DMS 273 (cell line): Measurements from ENCODE around the gene ZNF600.
"Not testable (repeated sequence)": the region's sequence is repeated elsewhere in the genome, so short reads cannot be mapped to it uniquely, and the experiment has no call there.

ENCODE experiments used
- DNase-seq: peaks from one replicate; lab custom pipeline; 2025; ENCODE audit not compliant: unreplicated experiment; lab: John Stamatoyannopoulos, UW

Gene ZNF600

GRCh38 chr19:52786464-52787354 is at the start of gene ZNF600:
TSS of gene ZNF600 (minus strand) at chr19:52786791. CDS start at chr19:52778888, 7,903 bp downstream.
- peak; percentile 90 for DNase-seq

GRCh38 chr19:52834289-52834688 is 47.7 kb upstream of the ZNF600 start:
- DNase-seq = not testable (repeated sequence)

GRCh38 chr19:52833541-52833940 is 47.0 kb upstream of the ZNF600 start:
- not testable (repeated sequence) for DNase-seq

- DNase-seq = not testable (repeated sequence)
Measured at GRCh38 chr19:52829866-52830265, 43.3 kb upstream of the ZNF600 start.

GRCh38 chr19:52825765-52826164 is 39.2 kb upstream of the ZNF600 start:
- no peak for DNase-seq

GRCh38 chr19:52823676-52824075 is 37.1 kb upstream of the ZNF600 start:
- no peak for DNase-seq

GRCh38 chr19:52821204-52821960 is 34.8 kb upstream of the ZNF600 start, which contains the start of gene ZNF28:
TSS of gene ZNF28 (minus strand) at chr19:52821633. CDS start at chr19:52817958, 3,675 bp downstream.
- DNase-seq = peak; percentile 78

- peak; percentile 58 for DNase-seq
Measured at GRCh38 chr19:52820472-52821203, 34.0 kb upstream of the ZNF600 start.

GRCh38 chr19:52809801-52810200 is 23.2 kb upstream of the ZNF600 start:
- DNase-seq = no peak

- DNase-seq = not testable (repeated sequence)
Measured at GRCh38 chr19:52799950-52800640, 13.5 kb upstream of the ZNF600 start.

GRCh38 chr19:52789440-52789839 is 2.8 kb upstream of the ZNF600 start:
- DNase-seq = no peak

GRCh38 chr19:52786078-52786463 is 520 bp downstream of the ZNF600 start:
- peak; percentile 32 for DNase-seq

- DNase-seq = peak; percentile 16
Measured at GRCh38 chr19:52785506-52785905, 1.1 kb downstream of the ZNF600 start.

- not testable (repeated sequence) for DNase-seq
Measured at GRCh38 chr19:52782864-52783263, 3.7 kb downstream of the ZNF600 start.

- DNase-seq = no peak
Measured at GRCh38 chr19:52778811-52779210, 7.8 kb downstream of the ZNF600 start.

- not testable (repeated sequence) for DNase-seq
Measured at GRCh38 chr19:52756447-52756846, 30.1 kb downstream of the ZNF600 start.

GRCh38 chr19:52749780-52750179 is 36.8 kb downstream of the ZNF600 start:
- DNase-seq = no peak

- peak; percentile 44 for DNase-seq
Measured at GRCh38 chr19:52748336-52748950, 38.1 kb downstream of the ZNF600 start.

- DNase-seq = not testable (repeated sequence)
Measured at GRCh38 chr19:52745919-52746318, 40.7 kb downstream of the ZNF600 start.

GRCh38 chr19:52743091-52743490 is 43.5 kb downstream of the ZNF600 start:
- DNase-seq = no peak
